GM12865 (cell line): ENCODE results near the gene ZNF487.
"Not testable (repeated sequence)": the region's sequence is repeated elsewhere in the genome, so short reads cannot be mapped to it uniquely, and the experiment has no call there.

ENCODE experiments used
- DNase-seq: peaks from one replicate; pipeline ENCODE4 v3.0.0; 2010; ENCODE audit warnings: low read depth
- H3K4me3 ChIP-seq: 2 replicates; pipeline ENCODE4 v1.5.1; 2011; ENCODE audit warnings: mild to moderate bottlenecking, low read depth, low read length, control low read depth
- CTCF ChIP-seq: IDR thresholded peaks from 2 replicates; pipeline ENCODE4 v1.5.1; 2011; ENCODE audit warnings: low read length, control low read depth, low read depth, inconsistent platforms; ENCODE audit not compliant: insufficient read depth; ENCODE audit errors: missing control alignments

The ZNF487 gene

GRCh38 chr10:43453266-43453831 is 16.4 kb downstream of the ZNF487 start:
- H3K4me3 ChIP-seq: no peak overlapping the region
- DNase-seq: peak; percentile 73
- TF ChIP-seq CTCF: no peak

- not testable (repeated sequence) for DNase-seq
- peak overlapping the region; percentile 78 for H3K4me3 ChIP-seq
Observed at GRCh38 chr10:43454025-43454424, 17.1 kb downstream of the ZNF487 start.

GRCh38 chr10:43456561-43456960 is 19.6 kb downstream of the ZNF487 start:
- not testable (repeated sequence) for DNase-seq
- peak overlapping the region; percentile 78 for H3K4me3 ChIP-seq

GRCh38 chr10:43458227-43458626 is 21.3 kb downstream of the ZNF487 start:
- TF ChIP-seq CTCF: no peak
- H3K4me3 ChIP-seq: no peak overlapping the region

GRCh38 chr10:43461950-43462349 is 25.0 kb downstream of the ZNF487 start:
- H3K4me3 ChIP-seq: no peak overlapping the region
- DNase-seq: peak; percentile 87
- peak; percentile 53 for TF ChIP-seq CTCF

More at GRCh38 chr10:43458227-43458626, 21.3 kb downstream of the ZNF487 start:
- no peak for DNase-seq

- H3K4me3 ChIP-seq, DNase-seq: not testable (repeated sequence)
Observed at GRCh38 chr10:43465086-43465735, 28.3 kb downstream of the ZNF487 start.

GRCh38 chr10:43465736-43466120 is 28.8 kb downstream of the ZNF487 start:
- H3K4me3 ChIP-seq, DNase-seq: not testable (repeated sequence)

GRCh38 chr10:43471146-43471545 is 34.2 kb downstream of the ZNF487 start:
- H3K4me3 ChIP-seq: no peak overlapping the region
- no peak for DNase-seq
- TF ChIP-seq CTCF: no peak

- no peak for DNase-seq
- H3K4me3 ChIP-seq: no peak overlapping the region
- TF ChIP-seq CTCF: no peak
Observed at GRCh38 chr10:43471935-43472720, 35.2 kb downstream of the ZNF487 start.
